Measurements from ENCODE around the gene RNF121.

GRCh38 chr11:71977090-71977489, 48.2 kb downstream of the RNF121 start:
- TF ChIP-seq CTCF (IDR thresholded peaks at IDR 0.05; ENCODE audit: low read depth, low read length, poor library complexity, severe bottlenecking) (no peak), EZH2phosphoT487 (IDR thresholded peaks at IDR 0.05; ENCODE audit: borderline replicate concordance, low read length) (no peak)

All from DOHH2 (cell line).